HG03439 (cell line): Measurements from ENCODE around the gene TAOK1.
"Not testable (repeated sequence)": the region's sequence is repeated elsewhere in the genome, so short reads cannot be mapped to it uniquely, and the experiment has no call there.

Experiments used
- ATAC-seq: cut with Tn5 transposase; IDR thresholded peaks from one replicate; pipeline ENCODE4 v1.9.1; 2021; ENCODE audit warnings: mild to moderate bottlenecking, moderate library complexity; ENCODE audit not compliant: unreplicated experiment

The TAOK1 gene

DNA sequence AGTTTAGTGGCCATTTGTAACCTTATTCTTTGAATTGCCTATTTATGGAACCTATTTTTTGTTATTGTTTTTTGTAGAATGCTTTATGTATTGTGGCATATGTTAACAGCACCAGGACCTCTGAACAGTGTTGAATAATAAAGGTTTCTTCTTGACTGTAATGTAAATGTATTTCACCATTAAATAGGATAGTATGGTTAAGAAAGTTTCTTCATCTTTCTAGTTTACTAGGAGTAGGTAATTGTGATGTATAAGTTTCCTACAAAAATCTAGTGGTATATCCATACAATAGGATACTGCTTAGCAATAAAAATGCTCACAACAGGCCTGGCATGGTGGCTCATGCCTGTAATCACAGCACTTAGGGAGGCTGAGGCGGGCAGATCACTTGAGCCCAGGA is 52.3 kb downstream of the TAOK1 start:
- ATAC-seq: no peak

DNA sequence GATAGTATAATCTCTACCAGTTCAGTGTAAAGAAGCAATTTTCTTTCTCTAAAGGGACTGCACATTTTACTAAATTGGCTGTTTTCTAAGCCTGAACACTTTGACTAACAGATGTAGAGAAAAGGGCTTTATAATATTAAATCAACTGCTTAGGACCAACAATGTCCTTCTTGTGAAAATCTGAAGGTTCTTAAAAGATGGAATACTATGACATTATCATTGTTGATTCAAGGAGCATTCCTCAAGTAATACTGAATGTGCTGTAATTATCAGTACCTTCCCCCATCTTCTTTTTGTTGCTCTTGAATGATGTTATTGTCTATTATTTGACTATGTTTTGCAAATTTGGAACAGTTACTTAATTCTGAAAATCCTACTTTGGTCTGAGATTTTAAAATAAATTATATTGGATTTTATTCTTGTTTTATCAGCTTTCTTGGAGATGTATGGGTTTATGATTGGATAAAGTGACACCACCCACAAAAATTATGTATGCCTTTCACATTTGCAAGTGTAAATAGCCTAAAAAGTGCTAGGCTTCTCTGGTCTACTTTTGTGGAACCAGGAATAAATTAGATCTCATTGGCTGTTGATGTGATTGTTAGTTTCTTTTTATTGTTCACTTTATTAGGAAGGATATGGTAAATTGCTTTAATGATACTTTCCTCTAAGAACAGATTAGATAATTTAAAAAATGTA is 53.0 kb downstream of the TAOK1 start:
- no peak for ATAC-seq

DNA sequence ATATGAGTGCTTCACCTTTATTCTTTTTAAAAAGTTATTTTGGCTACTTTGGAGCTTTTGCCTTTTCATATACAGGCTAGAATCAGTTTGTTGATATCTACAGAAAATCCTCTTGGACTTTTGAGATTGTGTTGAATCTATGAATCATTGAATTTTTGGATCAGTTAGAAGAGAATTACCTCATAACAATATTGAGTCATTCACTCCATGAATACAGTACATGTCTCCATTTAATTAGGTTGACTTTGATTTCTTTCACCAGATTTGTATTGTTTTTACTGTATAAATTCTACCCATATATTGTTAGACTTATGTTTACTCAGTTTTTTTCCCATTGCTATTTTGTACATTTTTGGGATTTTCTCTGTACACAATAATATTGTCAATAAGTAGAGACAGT is 54.4 kb downstream of the TAOK1 start:
- ATAC-seq: no peak

GRCh38 chr17:29445844-29446243 is 55.7 kb downstream of the TAOK1 start:
- no peak for ATAC-seq

- no peak for ATAC-seq
Measured at GRCh38 chr17:29449865-29450671, 59.9 kb downstream of the TAOK1 start.

GRCh38 chr17:29451121-29451742 is 61.1 kb downstream of the TAOK1 start:
- ATAC-seq: no peak

DNA sequence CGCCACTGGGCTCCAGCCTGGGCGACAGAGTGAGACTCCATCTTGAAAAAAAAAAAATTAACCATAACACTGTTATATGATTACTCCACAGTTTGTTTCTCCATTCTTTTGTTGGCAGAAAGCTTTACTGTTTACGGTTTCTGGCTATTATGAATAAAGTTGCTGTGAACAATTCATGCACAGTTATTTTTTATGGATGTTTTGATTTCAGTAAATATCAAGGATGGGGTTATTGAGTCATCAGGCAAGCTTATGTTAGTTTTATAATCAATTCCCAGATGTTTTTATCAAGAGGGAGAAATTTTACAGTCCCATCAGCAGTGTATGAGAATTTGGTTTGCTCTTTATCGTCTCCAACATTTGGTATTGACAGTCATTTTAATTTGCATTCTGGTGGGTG is 67.9 kb downstream of the TAOK1 start:
- ATAC-seq: no peak

- ATAC-seq: no peak
Measured at GRCh38 chr17:29461483-29462206, 71.5 kb downstream of the TAOK1 start.

DNA sequence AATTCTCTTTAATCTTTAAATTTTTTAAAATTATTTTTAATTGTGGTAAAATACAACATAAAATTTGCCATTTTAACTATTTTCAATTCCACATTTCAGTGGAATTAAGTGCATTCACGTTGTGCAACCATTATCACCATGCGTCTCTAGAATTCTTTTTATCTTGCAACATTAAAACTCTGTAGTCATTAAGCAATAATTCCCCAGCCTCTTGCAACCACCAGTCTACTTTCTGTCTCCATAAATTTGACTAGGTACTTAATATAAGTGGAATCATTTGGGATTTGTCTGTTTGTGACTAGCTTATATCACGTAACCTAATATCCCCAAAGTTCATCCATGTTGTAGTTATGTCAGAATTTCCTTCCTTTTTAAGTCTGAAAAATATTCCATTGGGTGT is 79.1 kb downstream of the TAOK1 start:
- ATAC-seq: no peak

DNA sequence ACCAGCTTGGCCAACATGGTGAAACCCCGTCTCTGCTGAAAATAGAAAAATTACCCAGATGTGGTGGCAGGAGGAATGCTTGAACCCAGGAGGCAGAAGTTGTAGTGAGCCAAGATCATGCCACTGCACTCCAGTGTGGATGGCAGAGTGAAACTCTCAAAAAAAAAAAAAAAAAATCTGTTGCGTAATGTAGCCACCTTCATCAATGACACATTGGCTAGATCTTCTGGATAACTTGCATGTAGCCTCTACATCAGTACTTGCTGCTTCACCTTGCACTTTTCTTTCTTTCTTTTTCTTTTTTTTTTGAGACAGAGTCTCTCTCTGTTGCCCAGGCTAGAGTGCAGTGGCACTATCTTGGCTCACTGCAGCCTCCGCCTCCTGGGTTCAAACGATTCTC is 83.3 kb downstream of the TAOK1 start:
- ATAC-seq: not testable (repeated sequence)

GRCh38 chr17:29474297-29474696 is 84.1 kb downstream of the TAOK1 start:
- no peak for ATAC-seq

GRCh38 chr17:29475891-29476290 is 85.7 kb downstream of the TAOK1 start:
- ATAC-seq: no peak

DNA sequence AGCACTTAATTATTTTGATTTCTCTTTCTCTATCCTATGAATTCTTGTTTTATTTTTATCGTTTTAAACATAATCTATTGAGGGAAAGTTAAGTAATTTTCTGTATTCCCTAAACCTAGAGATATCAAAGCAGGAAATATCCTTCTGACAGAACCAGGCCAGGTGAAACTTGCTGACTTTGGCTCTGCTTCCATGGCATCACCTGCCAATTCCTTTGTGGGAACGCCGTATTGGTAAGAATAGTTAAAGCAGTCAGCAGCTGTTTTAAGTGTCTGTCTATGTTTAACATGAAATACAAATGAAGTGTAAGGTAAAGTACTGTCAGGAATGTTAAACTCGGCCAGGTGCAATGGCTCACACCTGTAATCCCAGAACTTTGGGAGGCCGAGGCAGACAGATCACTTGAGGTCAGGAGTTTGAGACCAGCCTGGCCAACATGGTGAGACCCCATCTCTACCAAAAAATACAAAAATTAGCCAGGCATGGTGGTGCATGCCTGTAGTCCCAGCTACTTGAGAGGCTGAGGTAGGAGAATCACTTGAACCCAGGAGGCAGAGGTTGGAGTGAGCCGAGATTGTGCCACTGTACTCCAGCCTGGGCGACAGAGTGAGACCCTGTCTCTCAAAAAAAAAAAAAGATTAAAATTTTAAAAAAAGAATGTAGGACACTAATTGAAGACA is 90.2 kb downstream of the TAOK1 start:
- not testable (repeated sequence) for ATAC-seq

GRCh38 chr17:29483503-29483902 is 93.3 kb downstream of the TAOK1 start:
- no peak for ATAC-seq

- ATAC-seq: no peak
Measured at GRCh38 chr17:29495011-29495410, 104.8 kb downstream of the TAOK1 start.

GRCh38 chr17:29504711-29505110 is 114.5 kb downstream of the TAOK1 start:
- no peak for ATAC-seq

DNA sequence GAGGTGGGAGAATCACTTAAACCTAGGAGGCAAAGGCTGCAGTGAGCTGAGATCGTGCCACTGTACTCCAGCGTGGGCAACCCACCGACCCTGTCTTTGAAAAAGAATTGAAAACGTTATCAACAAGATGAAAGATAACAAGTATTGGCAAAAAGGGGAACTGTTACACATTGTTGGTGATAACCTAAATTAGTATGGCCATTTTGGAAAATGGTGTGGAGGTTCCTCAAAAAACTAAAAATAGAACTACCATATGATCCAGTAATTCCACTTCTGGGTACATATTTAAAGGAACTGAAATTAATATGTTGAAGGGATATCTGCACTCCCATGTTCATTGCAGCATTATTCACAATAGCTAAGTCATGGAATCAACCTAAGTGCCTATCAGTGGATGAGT is 115.7 kb downstream of the TAOK1 start:
- ATAC-seq: no peak

- no peak for ATAC-seq
Measured at GRCh38 chr17:29510953-29511352, 120.8 kb downstream of the TAOK1 start.

- ATAC-seq: no peak
Measured at GRCh38 chr17:29514792-29515191, 124.6 kb downstream of the TAOK1 start.

GRCh38 chr17:29518359-29518758 is 128.2 kb downstream of the TAOK1 start:
- no peak for ATAC-seq

DNA sequence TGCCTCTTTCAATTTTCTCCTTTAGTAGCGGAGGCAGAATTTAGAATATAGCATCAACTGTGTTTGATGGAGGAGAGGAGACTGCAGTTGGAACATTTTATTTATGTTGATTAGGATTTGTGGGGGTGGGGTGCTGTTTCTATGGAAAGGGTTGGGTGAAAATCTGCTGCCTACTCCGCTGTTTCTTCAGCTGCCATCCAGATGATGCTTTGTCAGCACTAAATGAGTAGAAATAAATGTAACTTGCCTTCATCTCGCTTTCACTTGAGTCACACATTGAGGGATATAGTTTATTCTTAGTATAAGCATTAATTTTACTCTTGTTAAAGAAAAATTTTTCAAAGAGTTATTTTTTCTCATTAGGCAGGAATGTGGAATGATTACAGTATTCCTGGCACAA is 134.5 kb downstream of the TAOK1 start:
- no peak for ATAC-seq
